ENCODE measurements around the gene HS3ST5. TPM values are rescaled to one million over a fixed set of nuclear protein-coding genes. Genes with fewer than 3 reads are reported as not detected.

HS3ST5 gene
- total RNA-seq, 1 experiment from 2014 or later: 0.29 TPM

DNA sequence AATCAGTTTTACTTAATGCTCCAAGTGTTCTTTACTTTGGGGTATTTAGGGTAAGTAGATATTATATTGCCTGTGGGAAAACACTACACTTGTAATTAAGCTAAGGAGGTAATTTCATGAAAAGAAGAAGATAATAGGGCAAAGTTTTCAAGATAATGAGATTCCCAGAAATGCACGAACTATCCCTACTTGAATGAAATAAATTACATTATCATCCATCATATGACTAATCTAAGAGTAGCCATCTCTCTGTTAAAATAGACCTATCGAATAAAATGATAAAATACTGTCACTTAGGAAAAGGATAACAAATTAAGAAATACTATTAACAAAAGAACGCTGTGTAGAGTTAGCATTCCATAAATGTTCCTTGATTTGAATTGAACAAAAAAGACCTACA lies 236.8 kb downstream of the HS3ST5 start:
- Histone ChIP-seq H3K27me3 (replicated peaks; ENCODE audit: control insufficient read depth, insufficient read depth, low read length) (no peaks in the 10 kb centered on the region), H3K9me3 (no peaks in the 10 kb centered on the region), H3K4me3 (ENCODE audit: low read depth, low read length) (no peak overlapping the region), H3K4me1 (peaks cover 5% of the 10 kb centered on the region; the same call in 1 of the 2 replicates), H3K36me3 (ENCODE audit: control insufficient read depth, insufficient read depth, low read length) (no peaks in the 10 kb centered on the region)
- no peaks in the 10 kb centered on the region for H3K9me3 Mint-ChIP-seq (ENCODE audit: unreplicated experiment)
- TF ChIP-seq, protein P1, sequence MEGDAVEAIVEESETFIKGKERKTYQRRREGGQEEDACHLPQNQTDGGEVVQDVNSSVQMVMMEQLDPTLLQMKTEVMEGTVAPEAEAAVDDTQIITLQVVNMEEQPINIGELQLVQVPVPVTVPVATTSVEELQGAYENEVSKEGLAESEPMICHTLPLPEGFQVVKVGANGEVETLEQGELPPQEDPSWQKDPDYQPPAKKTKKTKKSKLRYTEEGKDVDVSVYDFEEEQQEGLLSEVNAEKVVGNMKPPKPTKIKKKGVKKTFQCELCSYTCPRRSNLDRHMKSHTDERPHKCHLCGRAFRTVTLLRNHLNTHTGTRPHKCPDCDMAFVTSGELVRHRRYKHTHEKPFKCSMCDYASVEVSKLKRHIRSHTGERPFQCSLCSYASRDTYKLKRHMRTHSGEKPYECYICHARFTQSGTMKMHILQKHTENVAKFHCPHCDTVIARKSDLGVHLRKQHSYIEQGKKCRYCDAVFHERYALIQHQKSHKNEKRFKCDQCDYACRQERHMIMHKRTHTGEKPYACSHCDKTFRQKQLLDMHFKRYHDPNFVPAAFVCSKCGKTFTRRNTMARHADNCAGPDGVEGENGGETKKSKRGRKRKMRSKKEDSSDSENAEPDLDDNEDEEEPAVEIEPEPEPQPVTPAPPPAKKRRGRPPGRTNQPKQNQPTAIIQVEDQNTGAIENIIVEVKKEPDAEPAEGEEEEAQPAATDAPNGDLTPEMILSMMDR (IDR thresholded peaks at IDR 0.05; ENCODE audit: insufficient read depth in 1 of 2, low read depth in 1 of 2, low read length in 1 of 2, severe bottlenecking in 1 of 2, unreplicated experiment in 1 of 2): no peak
- POLR2A ChIA-PET: no interaction called here
- no peaks in the 10 kb centered on the region for H3K36me3 Mint-ChIP-seq (ENCODE audit: insufficient read depth, unreplicated experiment)
- intact Hi-C loops (cut with micrococcal nuclease; ENCODE audit: unreplicated experiment): loop anchor here (5.0 to 10.0 kb wide), 2 partner anchors 236 to 419 kb away; partner anchors contain the start of gene HS3ST5
- DNase-seq: no peak
- no peaks in the 10 kb centered on the region for H3K27me3 Mint-ChIP-seq (ENCODE audit: insufficient read depth, unreplicated experiment)
- BruUV-seq (replicated peaks): no TSS peak
- CTCF ChIA-PET: no interaction called here
- H3K4me1 Mint-ChIP-seq (ENCODE audit: low read depth, unreplicated experiment): peaks cover 13% of the 10 kb centered on the region
- no peak overlapping the region for H3K4me3 Mint-ChIP-seq (ENCODE audit: unreplicated experiment)
- H3K27ac Mint-ChIP-seq (ENCODE audit: unreplicated experiment): no peak overlapping the region

DNA sequence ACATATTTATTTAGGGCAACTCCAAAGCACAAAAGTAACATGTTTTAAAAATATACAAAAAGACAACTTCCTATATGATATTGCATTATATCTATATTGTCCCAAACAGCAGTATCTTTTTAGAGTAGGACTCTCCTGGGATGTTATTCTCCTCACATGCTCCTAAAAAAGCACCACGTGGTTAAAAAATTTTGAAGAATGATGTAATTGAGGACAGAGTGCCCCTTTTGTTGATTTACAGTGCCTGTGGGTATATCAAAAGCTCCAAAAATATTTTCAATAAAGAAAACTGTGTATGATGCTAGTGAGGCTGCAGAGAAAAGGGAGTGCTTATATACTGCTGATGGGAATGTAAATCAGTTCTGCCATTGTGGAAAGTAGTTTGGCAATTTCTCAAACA lies 241.6 kb downstream of the HS3ST5 start:
- ChIA-PET POLR2A (no interaction called here), CTCF (no interaction called here)
- Mint-ChIP-seq H3K4me1 (ENCODE audit: low read depth, unreplicated experiment) (no peaks in the 10 kb centered on the region), H3K36me3 (ENCODE audit: insufficient read depth, unreplicated experiment) (no peaks in the 10 kb centered on the region), H3K27ac (ENCODE audit: unreplicated experiment) (no peak overlapping the region), H3K27me3 (ENCODE audit: insufficient read depth, unreplicated experiment) (no peaks in the 10 kb centered on the region), H3K9me3 (ENCODE audit: unreplicated experiment) (no peaks in the 10 kb centered on the region), H3K4me3 (ENCODE audit: unreplicated experiment) (no peak overlapping the region)
- intact Hi-C loops (cut with micrococcal nuclease; ENCODE audit: unreplicated experiment): loop anchor here (10.0 kb wide), 1 partner anchor 424 kb away; no protein-coding TSS in a partner anchor
- no TSS peak for BruUV-seq (replicated peaks)
- TF ChIP-seq, protein P1 (IDR thresholded peaks at IDR 0.05; ENCODE audit: insufficient read depth in 1 of 2, low read depth in 1 of 2, low read length in 1 of 2, severe bottlenecking in 1 of 2, unreplicated experiment in 1 of 2): no peak
- DNase-seq: no peak
- Histone ChIP-seq H3K4me3 (ENCODE audit: low read depth, low read length) (no peak overlapping the region), H3K4me1 (no peaks in the 10 kb centered on the region), H3K27me3 (replicated peaks; ENCODE audit: control insufficient read depth, insufficient read depth, low read length) (no peaks in the 10 kb centered on the region), H3K9me3 (no peaks in the 10 kb centered on the region), H3K36me3 (ENCODE audit: control insufficient read depth, insufficient read depth, low read length) (no peaks in the 10 kb centered on the region)

DNA sequence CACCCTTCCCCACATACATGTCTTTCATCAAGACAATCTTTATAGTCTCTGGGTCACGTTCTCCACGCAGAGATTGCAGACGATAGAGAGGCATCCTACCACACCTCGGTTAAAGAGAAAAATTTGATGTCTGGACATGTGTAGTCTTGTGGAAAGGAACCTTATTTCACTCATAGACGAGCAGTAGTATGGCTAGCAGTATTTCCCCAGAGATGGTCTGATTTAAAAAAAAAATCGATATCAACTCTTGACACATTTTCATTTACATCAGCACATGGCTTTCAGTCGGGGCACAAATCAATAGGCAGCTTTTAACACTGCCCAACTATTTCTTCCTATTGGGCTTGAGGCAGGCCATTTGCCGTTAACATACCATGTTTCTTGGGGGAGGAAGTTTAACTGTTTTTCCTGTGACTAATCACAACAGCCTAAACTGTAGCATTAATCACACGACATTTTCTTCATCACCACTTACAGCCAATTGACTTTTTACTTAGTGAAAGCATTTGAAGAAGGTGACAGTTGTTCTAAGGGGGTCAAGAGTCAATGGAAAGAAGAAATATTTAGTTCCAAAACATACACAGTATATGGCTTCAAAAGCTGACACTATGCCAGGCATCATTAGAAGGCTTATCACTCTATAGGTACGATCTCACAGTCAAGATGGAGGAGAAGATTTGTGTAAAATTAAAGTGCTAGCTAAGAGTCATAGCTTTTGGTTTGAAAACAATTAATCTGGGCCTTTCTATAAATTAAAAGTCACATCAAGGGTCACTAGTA lies 242.4 kb downstream of the HS3ST5 start:
- Mint-ChIP-seq H3K9me3 (ENCODE audit: unreplicated experiment) (no peaks in the 10 kb centered on the region), H3K4me1 (ENCODE audit: low read depth, unreplicated experiment) (no peaks in the 10 kb centered on the region), H3K4me3 (ENCODE audit: unreplicated experiment) (no peak overlapping the region), H3K27me3 (ENCODE audit: insufficient read depth, unreplicated experiment) (no peaks in the 10 kb centered on the region), H3K36me3 (ENCODE audit: insufficient read depth, unreplicated experiment) (no peaks in the 10 kb centered on the region), H3K27ac (ENCODE audit: unreplicated experiment) (no peak overlapping the region)
- ChIA-PET POLR2A (no interaction called here), CTCF (no interaction called here)
- H3K27me3 ChIP-seq (replicated peaks; ENCODE audit: control insufficient read depth, insufficient read depth, low read length): no peaks in the 10 kb centered on the region
- TF ChIP-seq, protein P1 (IDR thresholded peaks at IDR 0.05; ENCODE audit: insufficient read depth in 1 of 2, low read depth in 1 of 2, low read length in 1 of 2, severe bottlenecking in 1 of 2, unreplicated experiment in 1 of 2): no peak
- H3K4me3 ChIP-seq (ENCODE audit: low read depth, low read length): no peak overlapping the region
- no peak for DNase-seq
- no peaks in the 10 kb centered on the region for H3K4me1 ChIP-seq
- no peaks in the 10 kb centered on the region for H3K9me3 ChIP-seq
- BruUV-seq (replicated peaks): no TSS peak
- no peaks in the 10 kb centered on the region for H3K36me3 ChIP-seq (ENCODE audit: control insufficient read depth, insufficient read depth, low read length)
- intact Hi-C loops (cut with micrococcal nuclease; ENCODE audit: unreplicated experiment): loop anchor here (10.0 kb wide), 1 partner anchor 424 kb away; no protein-coding TSS in a partner anchor
